Stimulated activated CD8-positive, alpha-beta memory T cell treated with anti-CD3 and anti-CD28 coated beads, Interleukin-15, amount 100 ng/mL, for 48 hours (primary cell): ENCODE results near the gene APOH.
A peak's percentile ranks its signal among the peaks of the same experiment; 100 is the strongest.

Experiments
- DNase-seq, 2 donors: peaks; one replicate each; pipeline ENCODE4 v3.0.0-alpha.2; 2020; ENCODE audit warnings: low read depth in 2 of 2

APOH gene

DNA sequence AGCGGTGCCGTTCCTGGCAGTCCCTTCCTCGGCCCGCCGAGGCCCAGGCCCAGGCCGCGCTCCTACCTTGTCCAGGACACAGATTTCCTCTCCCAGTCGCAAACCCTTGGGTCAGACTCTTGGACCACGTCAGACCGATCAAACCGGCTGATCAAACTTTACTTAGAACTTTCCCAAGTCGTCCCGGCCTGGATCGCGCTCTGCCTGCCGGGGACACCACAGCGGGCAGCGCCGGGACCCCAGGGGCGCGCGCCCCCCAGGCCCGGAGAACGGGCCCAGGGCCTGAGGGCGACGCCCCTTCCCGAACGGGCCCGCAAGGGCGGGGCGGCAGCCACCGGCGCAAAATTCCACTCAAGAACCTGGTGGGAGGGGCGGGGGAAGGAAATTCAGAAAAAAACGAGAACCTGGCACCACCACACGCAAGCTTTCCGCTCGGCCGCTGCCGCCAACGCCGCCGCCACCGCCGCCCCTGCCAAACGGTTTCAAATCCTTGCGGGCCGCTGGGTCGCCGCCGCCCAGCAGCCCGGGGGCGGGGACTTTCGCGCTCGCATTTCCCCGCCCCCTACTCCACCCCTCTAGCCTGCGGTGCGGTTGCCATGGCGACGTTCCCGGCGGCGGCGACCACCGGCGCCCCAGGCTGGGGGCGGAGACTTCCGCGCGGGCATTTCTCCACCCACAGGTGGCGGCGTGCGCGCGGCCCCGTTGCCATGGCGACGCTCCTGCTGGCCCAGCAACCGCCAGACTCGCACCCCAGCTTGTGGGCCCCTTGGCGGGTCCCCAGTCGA, 37.4 kb downstream of the APOH start, which contains the start of gene CEP112:
Gene CEP112, minus strand, starts transcription at position 541 of the 785 bp plus-strand sequence.
- peak; percentile 83 to 88 for DNase-seq

DNA sequence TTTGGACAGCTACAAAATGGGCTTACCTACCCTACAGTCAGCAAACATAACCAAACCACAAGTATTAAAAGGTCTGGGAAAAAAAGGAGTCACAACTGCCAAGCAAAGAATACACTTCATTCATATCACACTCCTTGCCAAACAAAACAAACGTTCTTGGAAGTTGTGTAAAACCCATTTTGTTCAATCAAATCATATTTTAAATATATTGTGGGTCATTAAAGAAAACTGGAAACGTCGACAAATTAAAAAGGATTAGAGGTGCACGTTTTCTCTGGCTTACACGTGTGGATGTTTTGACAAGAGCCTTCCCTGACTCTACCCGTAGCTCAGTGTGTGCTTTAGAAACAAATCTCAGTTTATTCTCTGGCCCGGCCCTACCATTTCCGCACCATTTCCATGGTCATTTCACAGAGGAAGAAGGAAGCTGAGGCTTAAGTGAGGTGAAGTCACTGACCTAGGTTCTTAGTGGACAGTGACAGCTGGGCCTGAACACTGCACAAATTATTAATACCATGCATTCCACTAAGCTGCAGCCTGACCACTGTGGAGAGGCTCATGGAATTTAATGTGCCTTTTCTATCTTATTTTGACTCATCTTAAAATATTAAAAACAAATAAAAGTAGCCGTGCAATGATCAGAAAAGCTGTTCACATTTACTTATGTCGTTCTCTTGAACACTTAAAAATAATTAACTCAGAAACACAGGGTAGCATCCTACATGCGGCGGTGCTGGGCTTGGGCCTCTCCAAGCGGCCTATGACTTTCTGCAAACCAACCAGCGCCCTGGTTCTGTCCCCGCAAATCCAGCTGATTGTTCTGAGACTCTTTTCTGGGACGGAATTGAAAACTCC, 38.2 kb downstream of the APOH start:
- DNase-seq = no peak

DNA sequence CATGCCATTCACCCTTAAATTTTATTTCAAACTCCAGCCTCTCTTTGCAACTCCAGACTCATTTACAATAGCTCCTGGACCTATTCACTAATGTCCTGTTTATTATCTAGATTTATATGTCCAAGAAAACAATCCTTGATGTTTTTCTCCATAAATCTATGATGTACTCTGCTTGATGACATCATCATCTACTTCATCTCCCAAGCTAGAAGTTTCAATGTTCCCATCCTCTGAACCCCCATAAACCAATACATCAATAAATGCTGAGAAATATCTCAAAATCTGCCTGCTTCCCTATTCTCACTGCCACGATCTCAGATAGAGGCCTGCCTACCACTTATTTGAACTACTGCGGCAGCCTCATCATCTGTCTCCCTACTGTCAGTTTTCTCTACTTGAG, 41.5 kb downstream of the APOH start:
- DNase-seq = no peak

DNA sequence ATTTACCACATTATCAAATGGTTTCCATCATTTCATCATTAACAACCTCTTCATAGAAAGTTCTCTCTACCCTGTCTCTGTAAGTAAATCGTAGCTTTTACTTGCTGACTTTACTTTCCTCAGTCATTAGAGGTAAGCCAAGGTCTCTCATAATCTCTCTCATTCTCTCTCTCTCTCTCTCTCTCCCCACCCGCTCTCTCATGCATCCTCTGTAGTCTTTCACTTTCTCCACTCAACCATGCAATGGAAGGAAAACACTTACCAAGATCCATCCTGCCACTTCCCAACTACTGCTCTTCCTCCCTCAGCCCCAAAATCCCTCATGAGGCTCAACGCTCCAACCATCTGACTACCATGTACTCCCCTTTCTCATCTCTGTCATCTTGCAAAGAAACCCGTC, 43.4 kb downstream of the APOH start:
- DNase-seq = no peak

DNA sequence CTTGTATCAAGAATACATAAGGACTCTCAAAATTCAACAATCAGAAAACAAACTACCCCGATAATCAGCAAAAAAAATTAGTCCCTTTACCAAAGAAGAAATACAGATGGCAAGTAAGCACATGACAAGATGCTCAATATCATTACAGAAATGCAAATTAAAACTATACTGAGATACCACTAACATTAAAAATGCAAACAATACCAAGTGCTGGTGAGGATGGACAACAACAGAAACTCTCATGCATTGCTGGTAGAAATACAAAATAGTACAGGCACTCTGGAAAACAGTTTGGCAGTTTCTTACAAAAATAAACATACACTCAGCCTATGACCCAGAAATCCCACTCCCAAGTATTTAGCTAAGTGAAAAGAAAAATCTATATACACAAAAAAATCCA, 44.8 kb downstream of the APOH start:
- no peak for DNase-seq

DNA sequence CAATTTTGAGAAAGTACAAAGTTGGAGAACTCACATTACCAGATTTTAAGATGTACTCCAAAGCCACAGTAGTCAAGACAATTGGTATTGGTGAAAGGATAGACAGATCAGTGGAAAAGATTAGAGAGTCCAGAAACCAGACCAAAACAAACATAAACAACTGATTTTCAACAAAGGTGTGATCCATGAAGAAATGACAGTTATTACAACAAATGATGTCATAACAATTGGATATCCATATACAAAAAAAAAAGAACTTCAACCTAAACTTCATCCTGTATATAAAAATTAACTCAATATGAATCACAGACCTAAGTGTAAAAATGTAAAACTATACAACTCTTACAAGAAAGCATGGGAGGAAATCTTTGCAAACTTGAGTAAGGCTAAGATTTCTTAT, 45.7 kb downstream of the APOH start:
- DNase-seq = no peak

DNA sequence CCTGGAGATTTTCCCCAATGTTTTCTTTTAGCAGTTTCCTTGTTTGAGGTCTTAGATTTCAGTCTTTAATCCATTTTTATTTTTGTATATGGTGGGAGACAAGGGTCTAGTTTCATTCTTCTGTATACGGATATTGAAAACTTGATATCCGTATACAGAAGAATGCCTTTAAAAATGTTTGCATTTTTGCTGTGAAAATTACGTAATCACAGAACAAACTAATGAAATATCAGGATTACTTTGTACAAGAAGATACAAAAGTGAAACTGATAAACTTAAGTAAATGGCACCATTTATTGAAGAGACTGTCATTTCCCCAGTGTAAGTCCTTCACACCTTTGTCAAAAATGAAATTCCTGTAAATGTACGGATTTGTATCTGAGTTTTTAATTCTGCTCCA, 50.6 kb downstream of the APOH start:
- DNase-seq = no peak

DNA sequence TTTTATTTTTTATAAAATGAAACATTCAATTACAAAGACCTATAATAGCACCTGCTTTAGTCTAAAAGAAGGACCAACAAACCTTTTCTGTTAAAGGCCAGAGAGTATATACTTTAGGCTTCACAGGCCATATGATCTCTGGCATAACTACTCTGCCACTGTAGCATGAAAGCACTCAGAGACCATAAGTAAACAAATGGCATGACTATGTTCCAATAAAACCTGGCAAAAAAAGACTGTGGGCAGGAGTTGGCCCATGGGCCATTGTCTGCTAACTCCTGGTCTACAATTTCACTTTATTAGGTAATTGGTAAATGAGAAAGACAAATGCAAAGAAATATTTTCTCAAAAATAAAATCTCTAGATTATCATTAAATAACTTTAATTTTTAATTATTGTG, 52.2 kb downstream of the APOH start:
- DNase-seq = no peak

DNA sequence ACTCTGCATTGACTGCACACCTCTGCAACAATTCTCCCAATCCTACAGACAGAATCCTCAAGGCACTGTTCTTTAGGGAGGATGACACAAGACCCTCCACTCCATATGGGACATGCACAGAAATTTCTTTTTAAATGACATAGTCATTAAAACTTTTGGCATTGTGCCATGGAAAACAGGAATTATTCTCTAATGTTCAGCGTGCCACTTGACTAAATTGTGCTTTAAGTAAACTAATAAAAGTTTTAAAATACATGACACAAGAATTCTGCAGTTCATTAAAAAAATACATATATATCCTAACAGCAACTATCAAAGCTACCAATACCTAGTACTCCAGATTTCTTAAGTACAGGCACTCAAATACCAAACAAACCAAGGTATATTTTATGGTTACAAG, 53.3 kb downstream of the APOH start:
- no peak for DNase-seq

DNA sequence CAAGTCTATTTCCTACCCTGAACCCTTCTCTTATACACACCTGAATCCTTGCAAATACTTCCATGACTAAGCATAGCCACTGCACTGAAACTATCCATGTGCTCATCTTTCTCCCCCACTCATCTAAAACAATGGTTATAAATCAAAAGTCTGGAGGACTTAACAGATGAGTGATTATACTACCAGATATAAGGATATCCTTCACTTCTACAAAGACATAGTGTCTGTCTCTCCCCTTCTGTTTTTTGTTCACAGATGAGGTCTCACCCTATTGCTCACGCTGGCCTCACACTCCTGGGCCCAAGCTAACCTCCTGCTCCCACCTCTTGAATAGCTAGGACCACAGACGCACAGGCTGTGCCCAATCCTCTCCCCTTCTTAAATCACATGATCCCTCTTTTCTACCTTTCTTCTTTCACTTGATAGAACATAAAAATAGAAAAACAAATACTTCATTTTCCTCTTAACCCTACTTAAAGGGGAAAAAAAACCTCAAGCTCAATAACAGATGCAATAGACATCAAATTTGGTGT, 56.5 kb downstream of the APOH start:
- DNase-seq = no peak

DNA sequence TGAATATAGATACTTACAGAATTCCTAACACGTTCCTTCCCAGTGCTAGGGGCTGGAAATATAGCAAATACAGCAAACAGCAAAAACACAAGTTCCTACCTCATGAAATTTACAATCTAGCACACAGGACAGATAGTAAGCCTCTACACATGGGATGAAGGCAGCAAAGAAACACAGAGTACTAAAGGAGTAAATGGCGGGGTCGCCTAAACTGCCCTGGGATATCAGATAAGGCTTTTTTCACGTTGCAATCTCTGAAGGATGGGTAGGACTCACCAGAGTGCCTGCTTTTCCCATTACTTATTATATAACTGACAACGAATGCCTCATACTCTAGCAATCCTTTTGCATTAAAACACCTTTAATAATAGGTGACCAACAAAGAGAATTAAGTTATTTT, 57.1 kb downstream of the APOH start:
- DNase-seq = no peak

DNA sequence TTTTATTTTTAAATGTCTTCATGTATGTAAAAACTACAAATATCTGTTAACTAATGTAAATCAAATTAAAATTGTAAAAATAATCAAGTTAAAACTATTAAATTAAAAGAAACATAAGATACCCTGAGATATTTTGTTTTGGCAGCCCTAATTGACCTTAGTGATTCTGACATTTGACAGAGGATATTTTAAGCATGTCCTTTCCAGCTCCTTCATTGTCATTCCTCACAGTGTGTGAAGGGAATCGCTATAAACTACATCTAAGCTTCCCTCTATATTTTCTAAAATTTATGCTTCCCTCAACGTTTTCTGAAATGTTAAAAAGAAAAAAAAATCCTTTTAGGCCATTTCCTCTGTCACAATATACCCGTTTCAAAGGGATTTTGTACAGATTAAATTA, 57.5 kb downstream of the APOH start:
- no peak for DNase-seq

DNA sequence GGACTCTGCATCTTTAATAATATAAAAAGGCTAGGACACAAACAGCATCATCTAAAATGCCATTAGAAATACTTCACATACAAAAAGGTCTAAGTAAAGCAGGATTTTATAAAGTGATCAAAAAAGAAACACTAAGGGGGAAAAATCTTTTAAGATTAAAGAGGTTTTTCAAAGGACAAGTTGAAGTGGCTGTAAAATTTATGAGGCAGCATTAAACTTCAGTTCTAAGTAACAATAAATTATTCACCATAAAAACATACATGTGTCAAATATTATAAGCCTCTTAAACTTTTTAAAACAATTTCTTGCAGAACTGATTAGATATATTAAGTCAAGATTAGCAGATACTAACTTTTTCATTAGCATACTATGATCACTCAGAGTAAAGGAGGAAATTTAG, 58.0 kb downstream of the APOH start:
- no peak for DNase-seq

DNA sequence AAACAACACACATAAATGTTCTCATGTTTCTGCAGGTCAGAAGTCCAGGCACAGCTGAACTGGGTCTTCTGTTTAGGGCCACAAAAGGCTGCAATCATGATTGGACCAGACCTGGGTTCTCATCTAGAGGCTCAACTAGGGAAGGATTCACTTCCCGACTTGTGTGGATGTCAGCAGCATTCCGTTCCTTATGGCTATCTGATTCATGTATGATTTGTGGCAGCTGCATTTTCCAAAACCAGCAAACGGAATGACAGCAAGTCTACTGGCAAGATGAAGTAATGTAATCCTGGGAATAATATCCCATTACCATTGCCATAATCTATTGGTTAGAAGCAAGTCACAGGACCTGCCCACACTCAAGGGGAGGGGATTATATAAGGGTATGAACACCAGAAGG, 59.4 kb downstream of the APOH start:
- DNase-seq = no peak

DNA sequence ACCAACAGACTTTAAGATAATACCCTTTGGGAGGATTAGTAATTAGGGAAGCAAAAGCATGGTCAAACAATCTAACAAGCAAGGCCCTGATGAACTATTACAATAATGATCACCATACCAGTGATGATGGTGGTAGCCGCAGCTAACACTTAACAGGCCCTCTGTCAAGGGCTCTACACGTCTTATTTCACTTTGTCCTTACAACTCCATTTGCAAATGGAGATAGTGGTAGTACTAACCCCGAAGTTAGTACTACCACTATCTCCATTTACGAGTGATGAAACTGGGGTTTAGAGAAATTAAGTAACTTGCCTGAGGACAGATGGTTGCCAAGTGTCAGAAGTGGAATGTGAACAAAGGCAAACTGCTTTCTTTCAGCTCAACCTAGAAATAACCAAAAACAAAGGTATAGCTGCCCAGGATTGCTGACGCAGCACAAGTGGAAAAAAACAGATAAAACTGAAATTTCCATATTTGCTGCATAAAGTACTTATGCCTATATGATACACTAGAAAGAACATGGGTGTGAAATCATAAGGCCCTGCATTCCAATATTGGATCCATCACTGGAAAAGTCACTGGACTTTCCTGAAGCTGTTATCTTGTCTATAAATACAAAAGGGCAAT, 61.9 kb downstream of the APOH start:
- DNase-seq = no peak

DNA sequence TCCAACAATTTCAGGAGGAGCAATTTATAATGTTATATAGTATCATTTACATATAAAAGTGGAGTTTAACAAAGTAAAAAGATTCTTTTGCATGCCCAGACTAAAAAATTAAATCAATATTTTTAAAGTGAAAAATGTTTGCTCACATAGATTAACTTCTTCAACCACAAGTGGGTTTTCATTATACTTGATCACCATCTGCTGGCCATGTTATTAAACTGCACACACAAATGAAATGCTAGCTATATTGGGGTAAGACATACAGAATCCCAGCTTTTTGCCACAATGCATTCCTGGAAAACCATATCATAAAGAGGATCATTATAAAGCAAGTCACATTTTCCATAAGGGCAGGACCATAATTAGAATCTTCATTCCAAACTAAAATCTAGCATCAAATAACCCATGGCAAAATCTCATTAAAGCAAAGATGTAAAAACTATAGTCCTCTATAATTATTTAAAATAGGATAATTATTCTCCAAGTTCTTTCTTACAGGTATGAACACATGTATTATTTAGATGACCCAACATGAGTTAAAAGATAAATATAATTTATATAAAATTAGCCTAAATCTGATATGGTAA, 63.6 kb downstream of the APOH start:
- DNase-seq = no peak
